Fibroblast of lung (primary cell): ENCODE measurements around the gene ANKS1B.

Experiments
- CTCF ChIP-seq, 2 donors: IDR thresholded peaks in 1 of 2; conservative IDR thresholded peaks in 1 of 2; 1 replicate in 1 of 2; 2 replicates in 1 of 2; pipeline ENCODE4 v1.5.1; 2011 to 2012; ENCODE audit warnings: low read length in 2 of 2, control low read depth in 1 of 2, inconsistent platforms in 1 of 2, low read depth in 1 of 2, mild to moderate bottlenecking in 1 of 2
- EZH2 ChIP-seq: IDR thresholded peaks from 2 replicates; pipeline ENCODE4 v1.5.1; 2012; ENCODE audit warnings: low read length, control low read depth, mild to moderate bottlenecking; ENCODE audit errors: missing control alignments

GRCh38 chr12:98741556-98742265 lies 1243.0 kb downstream of the ANKS1B start:
- TF ChIP-seq CTCF (conservative IDR thresholded peaks at IDR 0.05 in 1 of 2, IDR thresholded peaks at IDR 0.05 in 1 of 2; ENCODE audit: low read depth in 1 of 2, low read length in 2 of 2): no peak
- TF ChIP-seq EZH2: no peak
